Stomach smooth muscle (tissue), 2 donors: ENCODE results near the gene TOPBP1.

ENCODE experiments used
- H3K27ac ChIP-seq: one replicate; pipeline ENCODE4 v1.7.0; 2013; ENCODE audit warnings: mild to moderate bottlenecking, low read length, inconsistent platforms
- H3K27me3 ChIP-seq, 2 donors: one replicate each; pipeline ENCODE4 v1.7.0; 2013; ENCODE audit warnings: low read length in 2 of 2; ENCODE audit not compliant: insufficient read depth in 2 of 2, control insufficient read depth in 1 of 2
- H3K36me3 ChIP-seq, 2 donors: one replicate each; pipeline ENCODE4 v1.7.0; 2013; ENCODE audit warnings: low read length in 2 of 2; ENCODE audit not compliant: control insufficient read depth in 2 of 2, insufficient read depth in 2 of 2
- H3K4me1 ChIP-seq: one replicate; pipeline ENCODE4 v1.7.0; 2013; ENCODE audit warnings: low read length; ENCODE audit not compliant: control insufficient read depth, insufficient read depth
- H3K4me3 ChIP-seq, 2 donors: one replicate each; pipeline ENCODE4 v1.7.0; 2013; ENCODE audit warnings: low read length in 2 of 2
- H3K9ac ChIP-seq, 2 donors: one replicate each; pipeline ENCODE4 v1.7.0; 2013; ENCODE audit warnings: low read length in 2 of 2, mild to moderate bottlenecking in 1 of 2
- H3K9me3 ChIP-seq, 2 donors: one replicate each; pipeline ENCODE4 v1.7.0; 2013; ENCODE audit warnings: low read length in 2 of 2; ENCODE audit not compliant: control insufficient read depth in 2 of 2
- donor health status: healthy.
- donor health status: Pancreatic carcinoma.

Gene TOPBP1

GRCh38 chr3:133661454-133662277 is at the start of gene TOPBP1:
TOPBP1 (minus strand) TSS chr3:133661941; CDS start chr3:133661127, 814 bp downstream.
- peaks cover 13% of the 10 kb centered on the region for H3K4me1 ChIP-seq

GRCh38 chr3:133711013-133711412 is 49.3 kb upstream of the TOPBP1 start:
- H3K27ac ChIP-seq, result no peak overlapping the region
- no peak overlapping the region for H3K9ac ChIP-seq
- H3K9me3 ChIP-seq, result no peaks in the 10 kb centered on the region
- H3K36me3 ChIP-seq, result no peaks in the 10 kb centered on the region
- H3K4me1 ChIP-seq, result no peaks in the 10 kb centered on the region
- no peak overlapping the region for H3K4me3 ChIP-seq
- no peaks in the 10 kb centered on the region for H3K27me3 ChIP-seq

More at GRCh38 chr3:133661454-133662277, at the start of gene TOPBP1:
- H3K9me3 ChIP-seq, result no peaks in the 10 kb centered on the region
- peak within 1 kb of the TSS; percentile 70 for H3K27ac ChIP-seq
- peaks cover 0 to 6% of the 10 kb centered on the region in 2 donors for H3K36me3 ChIP-seq
- no peaks in the 10 kb centered on the region for H3K27me3 ChIP-seq
- peak within 1 kb of the TSS; percentile 85 to 87 for H3K9ac ChIP-seq
- H3K4me3 ChIP-seq, result peak within 1 kb of the TSS; percentile 72 to 94

- Histone ChIP-seq H3K4me1 (no peaks in the 10 kb centered on the region), H3K27me3 (no peaks in the 10 kb centered on the region), H3K4me3 (no peak overlapping the region), H3K9ac (no peak overlapping the region), H3K27ac (no peak overlapping the region), H3K36me3 (no peaks in the 10 kb centered on the region), H3K9me3 (no peaks in the 10 kb centered on the region)
Observed at GRCh38 chr3:133709139-133709750, 47.5 kb upstream of the TOPBP1 start.

GRCh38 chr3:133706033-133706432 is 44.3 kb upstream of the TOPBP1 start:
- H3K27ac ChIP-seq, result no peak overlapping the region
- no peak overlapping the region for H3K9ac ChIP-seq
- H3K9me3 ChIP-seq, result no peaks in the 10 kb centered on the region
- H3K4me1 ChIP-seq, result no peaks in the 10 kb centered on the region
- H3K36me3 ChIP-seq, result no peaks in the 10 kb centered on the region
- no peak overlapping the region for H3K4me3 ChIP-seq
- H3K27me3 ChIP-seq, result no peaks in the 10 kb centered on the region

- H3K4me3 ChIP-seq, result no peak overlapping the region
Observed at GRCh38 chr3:133703915-133704314, 42.2 kb upstream of the TOPBP1 start.

GRCh38 chr3:133701435-133702358 is 40.0 kb upstream of the TOPBP1 start:
- Histone ChIP-seq H3K9ac (no peak overlapping the region), H3K4me1 (no peaks in the 10 kb centered on the region), H3K27me3 (no peaks in the 10 kb centered on the region), H3K27ac (no peak overlapping the region), H3K9me3 (no peaks in the 10 kb centered on the region), H3K36me3 (no peaks in the 10 kb centered on the region), H3K4me3 (no peak overlapping the region)

More at GRCh38 chr3:133703915-133704314, 42.2 kb upstream of the TOPBP1 start:
- Histone ChIP-seq H3K9me3 (no peaks in the 10 kb centered on the region), H3K27ac (no peak overlapping the region), H3K27me3 (no peaks in the 10 kb centered on the region), H3K9ac (no peak overlapping the region), H3K36me3 (no peaks in the 10 kb centered on the region), H3K4me1 (no peaks in the 10 kb centered on the region)

GRCh38 chr3:133700351-133700750 is 38.6 kb upstream of the TOPBP1 start:
- H3K4me3 ChIP-seq, result no peak overlapping the region
- H3K9me3 ChIP-seq, result no peaks in the 10 kb centered on the region
- H3K27me3 ChIP-seq, result no peaks in the 10 kb centered on the region

GRCh38 chr3:133699903-133700302 is 38.2 kb upstream of the TOPBP1 start:
- Histone ChIP-seq H3K27ac (no peak overlapping the region), H3K9ac (no peak overlapping the region), H3K9me3 (no peaks in the 10 kb centered on the region), H3K27me3 (no peaks in the 10 kb centered on the region), H3K4me3 (no peak overlapping the region), H3K36me3 (no peaks in the 10 kb centered on the region), H3K4me1 (no peaks in the 10 kb centered on the region)

More at GRCh38 chr3:133700351-133700750, 38.6 kb upstream of the TOPBP1 start:
- no peaks in the 10 kb centered on the region for H3K4me1 ChIP-seq
- no peaks in the 10 kb centered on the region for H3K36me3 ChIP-seq
- H3K27ac ChIP-seq, result no peak overlapping the region
- H3K9ac ChIP-seq, result no peak overlapping the region

- Histone ChIP-seq H3K36me3 (no peaks in the 10 kb centered on the region), H3K9me3 (no peaks in the 10 kb centered on the region), H3K27me3 (no peaks in the 10 kb centered on the region), H3K4me3 (no peak overlapping the region), H3K27ac (no peak overlapping the region), H3K4me1 (no peaks in the 10 kb centered on the region), H3K9ac (no peak overlapping the region)
Observed at GRCh38 chr3:133699467-133699866, 37.7 kb upstream of the TOPBP1 start.

GRCh38 chr3:133697960-133698359 is 36.2 kb upstream of the TOPBP1 start:
- Histone ChIP-seq H3K9ac (no peak overlapping the region), H3K27ac (no peak overlapping the region), H3K36me3 (no peaks in the 10 kb centered on the region), H3K27me3 (no peaks in the 10 kb centered on the region), H3K4me1 (no peaks in the 10 kb centered on the region), H3K9me3 (no peaks in the 10 kb centered on the region), H3K4me3 (no peak overlapping the region)
